SK-N-SH (cell line): ENCODE data around the gene MCUR1. TPM values are rescaled to one million over a fixed set of nuclear protein-coding genes. Genes with fewer than 3 reads are reported as not detected.

Experiments used
- CTCF ChIA-PET: fragments of 300-600, 350-600 bp; formaldehyde crosslinking; extraction: SDS; loops from one replicate; lab custom pipeline; 2021; lab: Yijun Ruan, JAX
- POLR2A ChIA-PET: fragments of 350-600 bp; sonication (Branson Sonifier 250); formaldehyde crosslinking; extraction: SDS; loops from one replicate; lab custom pipeline; 2020; ENCODE audit warnings: antibody characterized with exemption, inconsistent platforms; lab: Yijun Ruan, JAX
- DNase-seq: peaks from one replicate; pipeline ENCODE4 v3.0.0; 2012
- H2AFZ ChIP-seq: fragments of 200-600 bp; sonication (generic); 2 replicates; pipeline ENCODE4 v1.8.1; 2016; ENCODE audit warnings: antibody characterized with exemption, mild to moderate bottlenecking, low read depth
- H3F3A ChIP-seq: fragments of 200-600 bp; sonication (generic); replicated peaks from 2 replicates; pipeline ENCODE3; 2016; ENCODE audit warnings: antibody characterized with exemption, mild to moderate bottlenecking; ENCODE audit not compliant: insufficient read depth
- H3K27ac ChIP-seq, 2 experiments: fragments of 200-500 bp in 1 of 2; fragments of 200-600 bp in 1 of 2; sonication (Bioruptor generic) in 1 of 2; sonication (generic), shearing (Covaris generic) in 1 of 2; 2 replicates each; pipeline versions ENCODE4 v1.5.1 to v1.6.1; 2014 to 2016; ENCODE audit warnings: low read depth in 2 of 2, inconsistent platforms in 1 of 2, low read length in 1 of 2, mild to moderate bottlenecking in 1 of 2, mixed read lengths in 1 of 2
- H3K27me3 ChIP-seq: fragments of 200-600 bp; sonication (generic), shearing (Covaris generic); 2 replicates; pipeline ENCODE4 v1.6.1; 2016; ENCODE audit warnings: mixed run types; ENCODE audit not compliant: insufficient read depth
- H3K36me3 ChIP-seq, 2 experiments: fragments of 200-500 bp in 1 of 2; fragments of 200-600 bp in 1 of 2; sonication (Bioruptor generic) in 1 of 2; sonication (generic) in 1 of 2; replicated peaks in 1 of 2; 2 replicates each; pipeline versions ENCODE3 to v1.5.1; 2014 to 2016; ENCODE audit warnings: low read length in 1 of 2, mild to moderate bottlenecking in 1 of 2; ENCODE audit not compliant: insufficient read depth in 2 of 2, control insufficient read depth in 1 of 2
- H3K4me1 ChIP-seq, 2 experiments: fragments of 200-500 bp in 1 of 2; fragments of 200-600 bp in 1 of 2; sonication (Bioruptor generic) in 1 of 2; sonication (generic), shearing (Covaris generic) in 1 of 2; 2 replicates each; pipeline versions ENCODE4 v1.5.1 to v1.6.1; 2014 to 2016; ENCODE audit warnings: low read depth in 1 of 2, low read length in 1 of 2, mixed run types in 1 of 2; ENCODE audit not compliant: insufficient read depth in 2 of 2, control insufficient read depth in 1 of 2
- H3K4me2 ChIP-seq: fragments of 200-600 bp; sonication (generic), shearing (Covaris generic); 2 replicates; pipeline ENCODE4 v1.6.1; 2017; ENCODE audit warnings: mixed run types
- H3K4me3 ChIP-seq, 2 experiments: fragments of 200-500 bp in 1 of 2; fragments of 200-600 bp in 1 of 2; sonication (Bioruptor generic) in 1 of 2; sonication (generic), shearing (Covaris generic) in 1 of 2; 2 replicates each; pipeline versions ENCODE4 v1.5.1 to v1.8.1; 2014 to 2016; ENCODE audit warnings: low read depth in 2 of 2, inconsistent platforms in 1 of 2, low read length in 1 of 2, mild to moderate bottlenecking in 1 of 2, mixed read lengths in 1 of 2, moderate library complexity in 1 of 2
- H3K79me2 ChIP-seq: fragments of 200-600 bp; sonication (generic); 2 replicates; pipeline ENCODE4 v1.8.1; 2017; ENCODE audit warnings: mild to moderate bottlenecking; ENCODE audit not compliant: insufficient read depth
- H3K9ac ChIP-seq: fragments of 200-600 bp; sonication (generic); 2 replicates; pipeline ENCODE4 v1.6.1; 2017; ENCODE audit warnings: mixed run types
- H3K9me2 ChIP-seq: fragments of 200-600 bp; sonication (generic); 2 replicates; pipeline ENCODE4 v1.6.1; 2017; ENCODE audit warnings: mixed run types
- H3K9me3 ChIP-seq: fragments of 200-600 bp; sonication (generic); 2 replicates; pipeline ENCODE4 v1.6.1; 2017; ENCODE audit warnings: mixed run types, mild to moderate bottlenecking, moderate library complexity
- H4K20me1 ChIP-seq: fragments of 200-600 bp; sonication (generic); 2 replicates; pipeline ENCODE4 v1.6.1; 2017; ENCODE audit warnings: mild to moderate bottlenecking, mixed run types; ENCODE audit not compliant: insufficient read depth
- ELF1 ChIP-seq: IDR thresholded peaks from 2 replicates; pipeline ENCODE4 v1.4.0; 2012
- EP300 ChIP-seq, 2 experiments: IDR thresholded peaks; 2 replicates each; pipeline versions ENCODE4 v1.4.0 to v1.6.1; 2012; ENCODE audit warnings: borderline replicate concordance in 1 of 2, low read depth in 1 of 2, low read length in 1 of 2
- FOSL2 ChIP-seq: IDR thresholded peaks from 2 replicates; pipeline ENCODE4 v1.4.0; 2012; ENCODE audit warnings: low read depth, mild to moderate bottlenecking, moderate library complexity, borderline replicate concordance
- FOXJ3 ChIP-seq: sonication (generic); formaldehyde crosslinking; IDR thresholded peaks from 2 replicates; pipeline ENCODE4 v1.5.1; 2020; ENCODE audit warnings: mild to moderate bottlenecking, missing genetic modification reagents
- GABPA ChIP-seq: IDR thresholded peaks from 2 replicates; pipeline ENCODE4 v1.4.0; 2012; ENCODE audit warnings: low read depth, mild to moderate bottlenecking
- IRF3 ChIP-seq: fragments of 150-350 bp; IDR thresholded peaks from 2 replicates; pipeline ENCODE4 v1.6.1; 2016; ENCODE audit warnings: mild to moderate bottlenecking, low read depth, low read length
- MXI1 ChIP-seq: IDR thresholded peaks from 2 replicates; pipeline ENCODE4 v1.6.1; 2012; ENCODE audit warnings: mild to moderate bottlenecking, low read depth, low read length, improper control_type of control experiment
- NRF1 ChIP-seq: IDR thresholded peaks from 2 replicates; pipeline ENCODE4 v1.6.1; 2012; ENCODE audit warnings: low read depth, mild to moderate bottlenecking, low read length
- RCOR1 ChIP-seq: fragments of 150-350 bp; IDR thresholded peaks from 2 replicates; pipeline ENCODE4 v1.6.1; 2017; ENCODE audit warnings: antibody characterized with exemption, low read length
- REST ChIP-seq: IDR thresholded peaks from 2 replicates; pipeline ENCODE4 v1.6.1; 2012; ENCODE audit warnings: mild to moderate bottlenecking, low read depth, low read length, moderate library complexity
- RFX5 ChIP-seq: IDR thresholded peaks from 2 replicates; pipeline ENCODE4 v1.6.1; 2012; ENCODE audit warnings: mild to moderate bottlenecking, improper control_type of control experiment, low read length
- RXRA ChIP-seq: IDR thresholded peaks from 2 replicates; pipeline ENCODE4 v1.4.0; 2012; ENCODE audit warnings: low read depth, mild to moderate bottlenecking, borderline replicate concordance
- SIN3A ChIP-seq: IDR thresholded peaks from 2 replicates; pipeline ENCODE4 v1.6.1; 2012; ENCODE audit warnings: low read depth, mild to moderate bottlenecking, low read length, moderate library complexity, borderline replicate concordance
- TCF12 ChIP-seq: IDR thresholded peaks from 2 replicates; pipeline ENCODE4 v1.4.0; 2012
- TEAD4 ChIP-seq: IDR thresholded peaks from 2 replicates; pipeline ENCODE4 v1.4.0; 2012; ENCODE audit warnings: mild to moderate bottlenecking, borderline replicate concordance; ENCODE audit not compliant: insufficient read depth
- USF1 ChIP-seq: IDR thresholded peaks from 2 replicates; pipeline ENCODE4 v1.4.0; 2012; ENCODE audit warnings: low read depth, borderline replicate concordance
- YY1 ChIP-seq: IDR thresholded peaks from 2 replicates; pipeline ENCODE4 v1.4.0; 2012; ENCODE audit warnings: low read depth, mild to moderate bottlenecking
- WGBS: methylation state at CpG from one replicate; pipeline ENCODE4 v1.1.6; 2017; ENCODE audit warnings: low lambda C conversion rate; 5-methylcytosine and 5-hydroxymethylcytosine counted together
- polyA plus RNA-seq, 3 experiments: library from polyadenylated mRNA; depleted of rRNA; stranded (reverse); fragments of >200 nt; gene quantifications; 2 replicates each; pipeline ENCODE4 v1.2.3, GENCODE V29; 2012
- TF ChIP-seq, protein P1 (sequence below): IDR thresholded peaks from 2 replicates; pipeline ENCODE4 v1.4.0; 2012; ENCODE audit warnings: low read depth, borderline replicate concordance

The MCUR1 gene
- polyA plus RNA-seq, 1 of the 3 experiments (the other 2 are of a cell fraction) = 8.3 TPM

GRCh38 chr6:13827032-13827431 is 12.7 kb upstream of the MCUR1 start:
- 57% methylated on average over 2 of the region's 2 CpGs for WGBS
- POLR2A ChIA-PET = interaction anchor here (1.0 kb wide), 1 partner anchor 13 kb away, joined by 3 read pairs; the partner anchor contains the start of gene MCUR1

More at GRCh38 chr6:13827032-13827431, 12.7 kb upstream of the MCUR1 start:
- Histone ChIP-seq H3K4me3 (no peak overlapping the region), H3K9me3 (no peaks in the 10 kb centered on the region), H3K79me2 (no peaks in the 10 kb centered on the region), H3K4me2 (no peak overlapping the region), H4K20me1 (no peaks in the 10 kb centered on the region), H3K9me2 (no peaks in the 10 kb centered on the region), H3K27ac (no peak overlapping the region), H2AFZ (no peak overlapping the region), H3K27me3 (no peaks in the 10 kb centered on the region), H3K4me1 (no peaks in the 10 kb centered on the region; a peak in 1 of 4 replicates), H3K36me3 (no peaks in the 10 kb centered on the region), H3F3A (no peaks in the 10 kb centered on the region), H3K9ac (no peak overlapping the region)
- DNase-seq = no peak
- TF ChIP-seq USF1 (no peak), GABPA (no peak), YY1 (no peak), SIN3A (no peak), TCF12 (no peak), FOXJ3 (CRISPR knock-in tag) (no peak), NRF1 (no peak), RFX5 (no peak), RXRA (no peak), RCOR1 (no peak), ELF1 (no peak), IRF3 (no peak), MXI1 (no peak), TEAD4 (no peak), EP300 (IDR thresholded peaks at IDR 0.05; ENCODE audit: borderline replicate concordance in 1 of 2, low read depth in 1 of 2, low read length in 1 of 2) (no peak), REST (no peak), FOSL2 (no peak)
- TF ChIP-seq, protein P1, sequence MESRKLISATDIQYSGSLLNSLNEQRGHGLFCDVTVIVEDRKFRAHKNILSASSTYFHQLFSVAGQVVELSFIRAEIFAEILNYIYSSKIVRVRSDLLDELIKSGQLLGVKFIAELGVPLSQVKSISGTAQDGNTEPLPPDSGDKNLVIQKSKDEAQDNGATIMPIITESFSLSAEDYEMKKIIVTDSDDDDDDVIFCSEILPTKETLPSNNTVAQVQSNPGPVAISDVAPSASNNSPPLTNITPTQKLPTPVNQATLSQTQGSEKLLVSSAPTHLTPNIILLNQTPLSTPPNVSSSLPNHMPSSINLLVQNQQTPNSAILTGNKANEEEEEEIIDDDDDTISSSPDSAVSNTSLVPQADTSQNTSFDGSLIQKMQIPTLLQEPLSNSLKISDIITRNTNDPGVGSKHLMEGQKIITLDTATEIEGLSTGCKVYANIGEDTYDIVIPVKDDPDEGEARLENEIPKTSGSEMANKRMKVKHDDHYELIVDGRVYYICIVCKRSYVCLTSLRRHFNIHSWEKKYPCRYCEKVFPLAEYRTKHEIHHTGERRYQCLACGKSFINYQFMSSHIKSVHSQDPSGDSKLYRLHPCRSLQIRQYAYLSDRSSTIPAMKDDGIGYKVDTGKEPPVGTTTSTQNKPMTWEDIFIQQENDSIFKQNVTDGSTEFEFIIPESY = no peak
- CTCF ChIA-PET = interaction anchor here (1.0 to 1.3 kb wide), 2 partner anchors 31 to 220 kb away, joined by 3 to 5 read pairs; no protein-coding TSS in a partner anchor
